ENCODE data around the gene SPATA19.

SPATA19 gene

DNA sequence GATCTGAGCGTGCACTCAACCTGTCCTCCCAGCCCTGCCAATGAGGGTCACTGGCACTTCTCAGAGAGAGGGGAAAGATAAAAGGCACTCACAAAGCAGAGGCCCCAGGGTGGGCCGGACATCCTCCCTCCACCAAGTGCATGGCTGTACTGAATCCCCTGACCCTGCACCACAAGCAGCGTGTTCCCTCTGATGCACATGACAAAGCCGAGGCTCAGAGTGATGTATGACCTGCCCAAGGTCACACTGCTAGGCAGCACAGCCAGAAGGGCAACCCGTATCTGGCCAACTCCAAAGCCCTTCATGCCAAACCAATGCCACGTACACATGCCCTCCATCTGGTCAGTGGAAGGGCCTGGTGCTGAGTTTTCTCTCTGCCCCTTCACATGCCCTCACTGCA is 22.1 kb downstream of the SPATA19 start:
- no peak for DNase-seq (ENCODE audit: low read depth)

DNA sequence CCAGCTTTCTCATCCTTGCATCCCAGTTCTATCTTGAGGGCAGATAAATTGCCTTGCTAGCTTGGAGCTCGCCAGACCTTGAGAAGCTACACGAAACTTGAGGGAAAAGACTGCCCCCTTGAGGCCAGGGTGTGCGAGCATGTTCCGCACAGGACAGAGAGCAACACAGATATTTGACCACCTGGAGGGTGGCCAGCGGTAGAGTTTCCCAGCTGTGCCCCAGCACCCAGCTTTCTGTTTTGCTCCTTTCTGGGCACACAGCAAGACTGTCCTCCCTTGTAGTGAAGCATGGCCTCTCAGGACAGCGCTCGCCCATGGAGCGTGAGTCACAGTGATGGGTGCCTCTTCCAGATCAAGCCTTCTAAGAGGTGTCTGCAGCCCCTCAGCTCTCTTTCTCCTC is 23.5 kb downstream of the SPATA19 start:
- DNase-seq (ENCODE audit: low read depth): no peak
- H3K4me3 ChIP-seq (ENCODE audit: low read depth, low read length): no peak overlapping the region

More for the DNA sequence above, 22.1 kb downstream of the SPATA19 start:
- H3K4me3 ChIP-seq (ENCODE audit: low read depth, low read length): no peak overlapping the region

DNA sequence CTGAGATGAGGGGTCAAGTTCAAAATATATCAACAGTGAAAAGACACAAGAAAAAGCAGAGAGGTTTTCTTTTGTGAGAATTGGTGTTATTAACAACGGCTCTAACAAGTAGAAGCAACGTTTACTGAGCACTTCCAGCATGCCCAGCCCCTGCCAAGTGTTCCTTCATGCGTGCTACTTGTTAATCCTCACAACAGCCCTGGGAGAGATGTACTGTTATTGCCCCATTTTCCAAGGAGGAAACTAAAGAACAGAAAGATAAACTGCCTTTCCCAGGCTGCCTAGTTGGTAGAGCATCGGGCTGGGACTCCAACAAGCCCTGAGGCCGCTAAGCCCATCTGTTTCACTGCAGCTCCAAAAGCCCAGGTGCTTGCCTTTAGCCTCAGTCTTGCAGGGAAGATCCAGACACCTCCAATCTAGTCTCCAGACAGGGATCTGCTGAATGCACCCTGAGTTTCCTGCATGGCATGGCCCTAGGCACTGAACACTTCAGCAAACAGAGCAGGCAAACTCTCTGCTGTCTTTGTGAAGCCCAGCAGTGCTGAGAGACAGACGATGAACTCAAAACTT is 25.5 kb downstream of the SPATA19 start:
- DNase-seq (ENCODE audit: low read depth): no peak
- no peak overlapping the region for H3K4me3 ChIP-seq (ENCODE audit: low read depth, low read length)

DNA sequence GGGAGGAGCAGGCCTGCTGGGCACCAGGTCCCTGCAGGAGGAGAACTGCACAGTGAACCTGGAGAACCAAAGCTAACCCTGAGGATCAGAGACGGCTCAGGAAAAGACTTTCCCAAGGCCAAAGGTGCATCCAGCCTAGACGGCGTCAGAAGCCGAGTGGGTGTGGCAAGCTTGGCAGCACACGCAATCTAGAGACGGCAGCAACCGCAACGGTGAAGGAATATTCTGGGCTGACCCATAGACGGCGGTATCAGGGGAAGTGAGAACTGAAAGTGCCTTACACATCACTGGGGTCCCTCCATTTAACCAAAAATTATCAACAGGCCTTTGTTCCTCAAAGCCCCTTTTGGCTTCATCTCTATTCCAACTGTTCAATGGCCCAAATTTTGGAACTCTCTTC is 26.2 kb downstream of the SPATA19 start:
- no peak for DNase-seq (ENCODE audit: low read depth)

DNA sequence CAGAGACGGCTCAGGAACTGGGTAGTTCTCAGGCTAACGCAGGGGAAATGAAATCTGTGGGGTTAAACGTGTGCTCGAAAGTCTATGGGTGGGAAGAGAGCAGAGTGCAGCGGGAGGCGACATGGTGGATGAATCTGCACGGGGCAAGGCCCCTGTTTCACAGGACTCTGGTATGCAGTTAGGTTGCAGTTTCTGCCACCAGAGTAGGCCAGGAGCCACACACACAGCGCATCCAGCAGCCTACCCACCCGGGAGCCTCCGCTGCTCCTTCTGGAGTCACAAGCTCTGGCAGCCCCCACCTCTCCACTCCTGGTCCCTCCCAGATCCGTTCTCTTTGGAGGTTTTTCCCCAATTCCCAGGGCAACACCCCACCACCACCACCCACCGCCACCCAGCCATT is 27.0 kb downstream of the SPATA19 start:
- no peak for DNase-seq (ENCODE audit: low read depth)
- H3K4me3 ChIP-seq (ENCODE audit: low read depth, low read length): no peak overlapping the region

More for the DNA sequence above, 26.2 kb downstream of the SPATA19 start:
- H3K4me3 ChIP-seq (ENCODE audit: low read depth, low read length): no peak overlapping the region

DNA sequence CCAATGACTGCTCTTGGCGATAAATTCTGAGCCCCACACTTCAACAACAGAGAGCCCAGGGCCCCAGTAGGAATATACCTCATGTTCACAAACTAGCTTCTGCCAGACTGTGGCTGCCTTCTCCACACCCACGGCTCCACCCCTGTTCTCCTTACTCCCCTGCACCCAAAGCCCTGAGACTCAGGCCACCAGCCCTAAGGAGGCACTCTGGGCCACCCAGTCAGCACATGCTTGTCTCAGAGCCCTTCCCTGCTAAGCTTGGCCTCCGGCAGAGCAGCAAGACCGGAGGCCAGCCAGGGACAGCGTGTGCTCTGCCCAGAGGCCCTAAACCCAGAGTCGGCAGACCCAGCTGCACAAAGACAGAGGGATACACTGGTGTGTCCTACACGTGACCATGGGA is 27.9 kb downstream of the SPATA19 start:
- H3K4me3 ChIP-seq (ENCODE audit: low read depth, low read length): no peak overlapping the region
- no peak for DNase-seq (ENCODE audit: low read depth)

DNA sequence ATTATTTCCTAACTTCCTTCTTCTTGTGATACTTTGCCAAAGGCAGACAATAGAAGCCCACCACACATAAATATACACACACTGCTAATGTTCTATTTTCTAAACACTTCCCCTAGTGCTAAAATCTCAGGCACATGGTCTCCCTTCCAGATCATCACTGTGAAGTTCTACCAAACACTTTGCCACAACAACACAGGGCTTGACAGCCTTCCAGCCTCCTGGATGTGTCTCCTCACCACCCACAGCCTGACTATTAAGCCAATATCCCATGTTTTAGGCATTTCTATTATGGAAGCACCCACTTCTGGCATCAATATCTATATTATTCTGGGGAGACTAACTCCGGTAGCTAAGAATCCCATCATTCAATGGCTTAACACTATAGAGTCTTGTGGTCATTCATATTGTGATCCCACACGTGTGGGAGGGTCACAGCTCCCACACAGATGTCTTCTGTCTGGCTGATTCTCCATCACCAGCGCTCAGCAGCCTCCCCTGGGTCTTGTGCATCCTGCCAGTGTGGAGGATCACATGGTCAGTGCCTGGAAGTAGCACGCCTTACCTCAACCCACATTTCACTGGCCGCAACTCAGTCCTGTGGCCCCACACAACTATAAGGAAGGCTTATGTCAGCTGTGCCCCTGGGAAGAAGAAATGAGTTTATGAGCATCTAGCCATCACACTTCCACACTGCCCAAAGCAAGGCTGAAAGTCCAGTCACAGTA is 29.0 kb downstream of the SPATA19 start:
- DNase-seq (ENCODE audit: low read depth): no peak
- H3K4me3 ChIP-seq (ENCODE audit: low read depth, low read length): no peak overlapping the region

DNA sequence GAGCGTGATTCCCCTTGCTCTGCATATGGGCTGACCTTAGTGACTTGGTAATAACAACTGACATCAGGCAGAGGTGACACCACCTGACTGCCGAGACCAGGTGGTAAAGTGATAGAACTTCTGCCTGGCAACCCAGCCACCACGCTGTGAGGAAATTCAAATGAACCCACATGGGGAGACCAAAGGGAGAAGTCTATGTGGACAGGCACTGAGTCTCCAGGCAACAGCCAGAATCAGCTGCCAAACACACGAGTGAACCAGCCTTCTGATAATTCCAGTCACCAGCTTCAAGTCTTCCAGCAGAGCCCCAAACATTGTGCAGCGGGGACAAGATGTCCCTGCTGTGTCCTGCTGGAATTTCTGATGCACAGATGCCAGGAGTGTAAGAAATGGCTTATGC is 29.7 kb downstream of the SPATA19 start:
- H3K4me3 ChIP-seq (ENCODE audit: low read depth, low read length): no peak overlapping the region
- no peak for DNase-seq (ENCODE audit: low read depth)

DNA sequence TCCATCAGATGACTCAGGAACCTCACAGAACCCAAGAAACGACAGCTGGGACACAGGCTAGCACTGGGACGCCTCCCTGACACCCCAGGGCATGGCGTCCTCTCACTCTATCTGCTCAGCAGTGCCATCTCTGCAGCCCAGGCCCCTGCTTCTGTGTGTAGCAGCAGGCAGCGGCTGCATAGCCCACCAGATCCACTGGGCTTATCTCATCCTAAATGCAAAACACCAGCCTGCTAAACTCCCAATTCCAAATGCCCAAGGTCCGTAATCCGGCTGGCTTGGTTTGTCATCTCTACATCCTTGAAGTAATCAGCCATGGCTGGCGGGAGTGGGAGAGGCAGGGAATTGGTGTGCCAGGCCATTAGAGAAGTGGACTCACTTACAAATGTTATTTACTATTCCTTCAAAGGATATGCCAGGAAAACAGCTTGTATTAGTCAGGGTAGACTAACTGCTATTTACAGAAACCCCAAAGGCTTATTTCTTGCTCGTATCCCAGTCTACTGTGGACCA is 30.7 kb downstream of the SPATA19 start:
- no peak for DNase-seq (ENCODE audit: low read depth)
- H3K4me3 ChIP-seq (ENCODE audit: low read depth, low read length): no peak overlapping the region

DNA sequence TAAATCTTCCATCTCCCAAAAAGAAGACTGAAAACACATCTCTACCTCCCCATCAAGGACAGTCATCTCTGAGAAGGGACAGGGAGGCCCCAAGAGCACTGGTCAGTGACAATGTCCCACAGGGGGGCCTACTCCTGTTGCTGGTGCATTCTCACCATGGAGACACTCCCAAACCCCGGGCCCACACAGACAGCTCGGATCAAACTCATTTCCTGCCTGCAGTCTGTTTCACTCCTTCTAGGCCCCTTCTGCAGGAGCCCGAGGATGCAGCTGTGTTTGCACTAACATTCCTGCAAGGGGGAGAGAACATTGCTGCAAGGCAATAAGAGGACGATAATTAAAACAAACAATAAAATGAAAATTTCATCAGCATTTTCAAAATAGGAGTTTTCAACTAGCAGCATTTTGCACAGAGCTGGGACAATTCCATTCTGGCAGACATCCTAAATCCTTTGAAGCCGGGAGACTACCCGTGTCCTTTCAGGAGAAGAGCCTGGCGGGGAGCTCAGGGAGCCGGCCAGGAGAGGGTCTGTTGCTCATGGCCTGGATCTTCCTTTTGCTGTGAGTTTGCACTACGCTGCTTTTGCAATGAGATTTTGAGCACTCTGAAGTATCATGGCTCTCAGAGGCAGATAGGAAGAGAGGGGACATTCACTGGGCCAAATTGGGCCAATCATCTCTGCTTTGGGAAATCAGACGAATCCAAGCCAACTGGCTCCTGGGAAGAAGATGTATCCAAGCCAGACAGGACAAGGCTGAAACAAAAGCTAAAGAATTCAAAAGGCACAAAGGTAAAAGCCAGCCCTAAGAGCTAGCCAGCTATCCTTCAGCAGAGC is 33.2 kb downstream of the SPATA19 start:
- H3K4me3 ChIP-seq (ENCODE audit: low read depth, low read length): no peak overlapping the region
- DNase-seq (ENCODE audit: low read depth): no peak

DNA sequence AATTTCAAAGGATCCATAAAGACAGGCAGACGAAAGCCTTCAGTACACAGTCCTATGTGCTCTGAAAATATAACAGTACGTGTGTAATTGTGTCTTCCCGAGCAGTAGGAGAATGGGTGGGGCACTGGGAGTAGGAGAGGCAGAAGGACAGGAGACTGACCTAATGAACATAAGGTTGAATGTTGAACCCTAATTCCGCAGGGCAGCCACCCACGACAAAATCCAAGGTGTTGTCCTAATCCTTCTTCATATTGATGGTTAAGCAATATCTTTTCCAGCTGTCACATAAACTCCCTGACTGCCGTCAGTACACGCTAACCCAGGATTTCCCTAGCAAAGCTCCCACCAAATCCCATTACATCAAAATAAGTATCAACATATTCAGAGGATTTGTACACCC is 34.5 kb downstream of the SPATA19 start:
- DNase-seq (ENCODE audit: low read depth): no peak
- no peak overlapping the region for H3K4me3 ChIP-seq (ENCODE audit: low read depth, low read length)

DNA sequence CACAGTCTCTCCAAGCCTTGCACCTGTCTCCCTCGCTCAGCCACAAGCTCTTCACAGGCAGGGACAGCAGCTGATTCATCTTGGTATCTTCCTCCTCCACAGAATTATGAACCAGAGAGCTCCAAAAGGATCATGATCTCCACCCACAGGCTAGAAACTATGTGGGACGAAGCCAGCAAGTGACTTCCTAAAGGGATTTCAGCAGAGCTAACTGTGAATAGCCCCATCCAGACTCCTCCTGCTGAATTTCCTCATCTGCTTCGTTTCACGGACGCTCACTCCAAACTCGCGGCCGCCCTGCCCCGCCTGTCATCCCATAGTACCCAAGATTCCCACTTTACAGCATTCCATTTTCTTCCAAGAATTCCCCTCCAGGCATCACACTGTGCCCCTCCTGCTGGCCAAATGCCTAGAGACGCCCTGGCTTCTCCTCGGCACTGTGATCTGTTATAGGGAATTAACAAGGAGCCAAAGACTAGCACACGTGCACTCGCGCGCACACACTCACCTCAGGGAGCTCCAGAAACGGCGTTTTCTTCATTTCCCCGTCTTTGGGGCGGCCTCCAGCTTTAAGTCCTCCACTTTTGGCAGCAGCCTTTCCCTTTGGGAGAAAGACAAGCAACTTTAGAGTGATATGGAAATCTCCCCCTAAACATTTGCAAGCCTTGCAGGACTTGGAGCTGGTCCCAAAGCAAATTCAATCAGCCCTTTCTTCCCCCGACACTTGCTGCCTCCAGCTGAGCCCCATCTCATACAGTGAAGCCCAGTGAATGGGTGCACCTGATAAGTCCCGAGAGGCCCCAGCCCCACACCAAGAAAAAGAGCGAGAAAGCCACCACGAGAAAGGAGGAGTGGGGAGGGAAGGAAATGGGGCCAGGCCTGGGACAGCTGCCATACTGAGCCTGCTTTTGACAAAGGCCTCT is 35.5 kb downstream of the SPATA19 start:
- no peak overlapping the region for H3K4me3 ChIP-seq (ENCODE audit: low read depth, low read length)
- DNase-seq (ENCODE audit: low read depth): no peak

DNA sequence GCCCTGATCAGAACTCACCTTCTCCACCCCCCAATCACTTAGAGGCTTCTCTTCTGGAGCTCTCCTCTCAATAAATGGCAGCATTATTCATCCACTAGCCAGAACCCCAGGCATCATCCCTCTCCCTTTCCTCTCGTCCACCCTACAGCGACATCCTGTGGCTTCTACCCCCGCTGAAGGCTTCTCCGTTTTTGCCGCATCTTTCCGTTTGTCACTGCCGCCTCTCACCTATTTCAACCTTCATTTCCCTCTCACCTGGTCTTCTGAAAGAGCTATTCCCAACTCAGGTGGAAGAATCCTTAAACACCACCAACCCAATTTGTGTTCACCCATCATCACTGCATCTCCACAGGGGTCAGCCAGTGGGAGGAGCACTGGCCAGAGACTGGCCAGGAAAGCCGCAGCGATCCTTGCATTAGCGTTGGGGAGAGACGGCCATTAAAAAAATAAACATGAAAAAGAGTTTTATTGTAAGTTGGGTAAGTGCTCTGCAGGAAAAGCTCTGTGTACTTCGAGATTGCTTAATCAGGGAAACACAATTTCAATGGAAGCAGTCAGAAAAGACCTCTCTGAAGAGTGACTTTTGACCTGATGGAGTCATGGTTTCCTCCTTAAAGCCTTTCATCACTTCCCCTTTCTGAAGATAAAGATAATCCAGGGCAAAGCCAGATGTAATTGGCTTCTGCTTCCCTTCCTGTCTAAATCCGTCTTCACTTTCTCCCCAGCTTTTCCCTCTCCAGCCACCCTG is 36.7 kb downstream of the SPATA19 start:
- no peak overlapping the region for H3K4me3 ChIP-seq (ENCODE audit: low read depth, low read length)
- DNase-seq (ENCODE audit: low read depth): no peak

DNA sequence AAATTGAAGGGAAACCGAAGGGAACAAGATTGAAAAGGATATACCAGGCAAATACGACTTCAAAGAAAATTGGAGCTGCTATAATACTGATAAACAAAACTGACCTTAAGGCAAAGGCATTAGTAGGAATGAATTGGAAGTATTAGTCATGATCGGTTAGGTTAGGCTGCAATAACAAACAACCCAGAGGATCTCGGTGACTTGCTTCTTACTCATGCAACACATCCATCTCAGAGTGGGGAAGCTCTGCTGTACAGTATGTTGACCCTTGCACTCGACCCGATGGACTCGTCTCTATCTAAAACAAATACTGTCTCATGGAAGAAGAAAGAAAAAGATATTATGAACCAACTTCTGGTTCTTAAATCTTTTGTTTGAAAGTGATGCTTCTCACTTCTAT is 42.3 kb downstream of the SPATA19 start:
- no peak overlapping the region for H3K4me3 ChIP-seq (ENCODE audit: low read depth, low read length)
- DNase-seq (ENCODE audit: low read depth): no peak

DNA sequence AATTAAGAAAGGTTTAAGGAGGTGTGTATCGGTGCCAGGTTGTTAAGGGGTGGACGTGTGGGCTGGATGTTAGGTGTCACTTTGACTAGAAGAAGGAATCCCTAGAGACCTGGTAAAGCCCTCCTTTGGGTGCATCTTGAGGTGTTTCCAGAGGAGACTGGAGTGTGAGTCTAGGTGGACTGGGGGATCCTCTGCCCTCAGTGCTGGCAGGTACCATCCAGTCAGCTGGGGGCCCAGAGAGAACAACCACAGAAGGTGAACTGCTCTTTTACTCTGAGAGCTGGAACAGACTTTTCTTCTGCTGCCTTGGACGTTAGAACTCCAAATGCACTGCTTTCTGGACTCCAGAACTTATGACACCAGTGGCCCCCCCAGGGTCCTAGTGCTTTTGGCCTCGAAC is 44.0 kb downstream of the SPATA19 start:
- no peak overlapping the region for H3K4me3 ChIP-seq (ENCODE audit: low read depth, low read length)
- no peak for DNase-seq (ENCODE audit: low read depth)

DNA sequence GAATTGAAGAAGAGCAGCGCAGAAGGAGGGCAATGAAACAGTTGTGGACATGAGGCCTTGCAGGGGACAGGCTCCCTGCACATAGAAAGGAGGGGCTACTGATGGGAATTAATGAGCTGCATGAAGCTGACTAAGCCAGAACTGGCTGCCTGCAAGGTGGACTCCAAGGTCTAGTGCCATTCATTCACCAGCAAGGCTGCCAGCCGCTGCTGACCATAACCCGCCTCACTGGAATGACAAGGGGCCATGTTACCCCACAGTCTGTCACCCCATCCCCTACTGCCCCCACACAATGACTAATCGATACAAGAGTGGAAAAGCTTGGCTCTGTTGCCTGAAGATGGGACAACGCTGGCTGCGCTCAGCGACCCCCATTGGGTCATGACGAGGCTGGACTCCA is 44.6 kb downstream of the SPATA19 start:
- no peak overlapping the region for H3K4me3 ChIP-seq (ENCODE audit: low read depth, low read length)
- DNase-seq (ENCODE audit: low read depth): no peak

DNA sequence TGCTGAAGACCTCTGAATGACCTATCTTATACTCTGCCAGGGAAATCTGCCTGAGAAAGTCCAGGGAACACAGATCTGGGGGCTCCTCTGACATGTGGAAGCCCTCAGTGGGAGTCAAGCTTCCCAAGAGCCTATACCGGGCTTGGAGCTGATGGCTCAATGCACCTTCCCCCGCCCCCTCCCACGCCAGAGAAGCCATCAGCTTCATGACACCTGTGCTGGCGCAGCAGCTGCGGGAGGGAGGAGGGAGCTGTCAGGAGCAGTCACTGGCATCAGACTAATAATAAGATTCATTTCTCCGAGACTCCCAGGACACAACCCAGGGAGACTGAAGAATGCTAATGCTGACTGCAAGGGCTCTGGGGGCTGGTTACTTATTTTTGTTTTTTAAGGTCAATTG is 47.8 kb downstream of the SPATA19 start:
- DNase-seq (ENCODE audit: low read depth): no peak
- no peak overlapping the region for H3K4me3 ChIP-seq (ENCODE audit: low read depth, low read length)

DNA sequence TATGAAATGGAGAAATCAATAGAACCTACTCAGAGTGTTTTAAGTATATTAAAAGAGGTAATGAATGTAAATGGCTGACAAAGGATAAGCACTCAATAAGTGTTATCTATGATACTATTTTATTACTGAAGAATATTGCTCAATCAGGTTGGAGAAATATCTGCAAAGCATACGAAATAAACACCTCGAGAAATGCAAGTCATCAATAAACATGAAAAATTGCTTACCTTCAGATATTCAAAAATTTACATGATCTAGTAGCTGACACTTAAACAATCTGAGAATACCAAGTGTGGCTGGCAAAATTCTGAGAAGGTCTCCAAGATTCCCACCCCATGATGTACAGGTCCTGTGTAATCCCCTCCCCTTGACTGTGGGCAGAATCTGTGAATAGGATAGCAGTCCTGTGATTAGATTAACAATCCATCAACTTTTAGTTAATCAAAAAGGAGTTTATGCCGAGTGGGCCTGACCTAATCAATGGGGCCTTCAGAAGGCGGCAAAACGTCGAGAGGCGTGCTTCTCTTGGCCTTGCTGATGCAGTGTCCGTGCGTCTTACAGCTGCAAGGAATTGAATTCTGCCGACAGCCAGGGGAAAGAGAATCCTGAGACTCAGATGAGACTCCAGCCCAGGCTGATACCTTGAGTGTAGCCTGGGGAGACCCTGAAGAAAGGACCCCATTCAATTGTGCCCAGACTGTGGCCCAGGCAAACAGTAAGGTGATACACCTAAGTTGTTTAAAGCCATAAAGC is 49.1 kb downstream of the SPATA19 start:
- no peak for DNase-seq (ENCODE audit: low read depth)
- H3K4me3 ChIP-seq (ENCODE audit: low read depth, low read length): no peak overlapping the region

Measured in skeletal muscle cell (primary cell).